Bronchial smooth muscle cell (primary cell): Measurements from ENCODE around the gene HTATSF1. TPM values are rescaled to one million over a fixed set of nuclear protein-coding genes. Genes with fewer than 3 reads are reported as not detected.

ENCODE experiments used
- total RNA-seq: library from RNA; depleted of rRNA; stranded (reverse); fragments of >200 nt; gene quantifications from 2 replicates; pipeline ENCODE4 v1.2.1, GENCODE V29; 2014

The HTATSF1 gene, protein sequence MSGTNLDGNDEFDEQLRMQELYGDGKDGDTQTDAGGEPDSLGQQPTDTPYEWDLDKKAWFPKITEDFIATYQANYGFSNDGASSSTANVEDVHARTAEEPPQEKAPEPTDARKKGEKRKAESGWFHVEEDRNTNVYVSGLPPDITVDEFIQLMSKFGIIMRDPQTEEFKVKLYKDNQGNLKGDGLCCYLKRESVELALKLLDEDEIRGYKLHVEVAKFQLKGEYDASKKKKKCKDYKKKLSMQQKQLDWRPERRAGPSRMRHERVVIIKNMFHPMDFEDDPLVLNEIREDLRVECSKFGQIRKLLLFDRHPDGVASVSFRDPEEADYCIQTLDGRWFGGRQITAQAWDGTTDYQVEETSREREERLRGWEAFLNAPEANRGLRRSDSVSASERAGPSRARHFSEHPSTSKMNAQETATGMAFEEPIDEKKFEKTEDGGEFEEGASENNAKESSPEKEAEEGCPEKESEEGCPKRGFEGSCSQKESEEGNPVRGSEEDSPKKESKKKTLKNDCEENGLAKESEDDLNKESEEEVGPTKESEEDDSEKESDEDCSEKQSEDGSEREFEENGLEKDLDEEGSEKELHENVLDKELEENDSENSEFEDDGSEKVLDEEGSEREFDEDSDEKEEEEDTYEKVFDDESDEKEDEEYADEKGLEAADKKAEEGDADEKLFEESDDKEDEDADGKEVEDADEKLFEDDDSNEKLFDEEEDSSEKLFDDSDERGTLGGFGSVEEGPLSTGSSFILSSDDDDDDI
- total RNA-seq = 30.7 and 31.5 TPM in 2 replicates

DNA sequence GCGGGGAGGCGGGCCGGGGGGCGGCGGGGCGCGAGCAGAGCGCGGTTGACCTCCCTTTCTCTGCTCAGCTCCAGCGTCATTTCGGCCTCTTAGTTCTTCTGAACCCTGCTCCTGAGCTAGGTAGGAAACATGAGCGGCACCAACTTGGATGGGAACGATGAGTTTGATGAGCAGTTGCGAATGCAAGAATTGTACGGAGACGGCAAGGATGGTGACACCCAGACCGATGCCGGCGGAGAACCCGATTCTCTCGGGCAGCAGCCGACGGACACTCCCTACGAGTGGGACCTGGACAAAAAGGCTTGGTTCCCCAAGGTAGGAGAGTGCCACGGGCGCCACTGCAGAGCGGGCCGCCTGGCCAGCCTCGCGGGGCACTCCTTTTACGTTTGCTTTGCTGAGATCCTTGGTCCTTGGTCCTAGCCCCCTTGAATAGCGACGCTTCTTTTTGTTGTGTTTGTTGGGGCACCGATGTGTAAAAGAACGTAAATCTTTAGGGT lies at the start of gene HTATSF1:
TSS of gene HTATSF1 (plus strand) at position 37 of the 497 bp plus-strand sequence. CDS start at position 130, 93 bp downstream.

DNA sequence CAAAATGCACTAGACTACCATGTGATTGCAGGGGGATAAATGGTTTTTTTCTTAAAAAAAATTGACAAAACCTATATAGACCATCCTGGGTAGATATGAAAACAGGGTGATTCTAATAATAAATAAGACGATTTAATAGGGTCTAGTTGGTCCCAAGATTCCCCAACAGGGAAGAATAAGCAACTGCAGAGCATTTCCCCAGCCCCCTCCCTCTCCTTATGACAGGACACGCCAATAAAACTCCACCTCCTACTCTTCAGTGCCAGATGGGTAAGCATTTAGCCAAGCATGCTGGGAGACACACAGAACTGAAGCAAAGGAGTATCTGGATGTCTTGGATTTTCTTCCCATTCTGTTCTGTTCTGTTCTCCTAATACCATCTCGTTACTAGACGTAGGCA lies 9.7 kb upstream of the HTATSF1 start, which contains the start of gene BRS3:
TSS of gene BRS3 (plus strand) at position 301 of the 400 bp plus-strand sequence. CDS start 168 bp downstream, outside the sequence.

DNA sequence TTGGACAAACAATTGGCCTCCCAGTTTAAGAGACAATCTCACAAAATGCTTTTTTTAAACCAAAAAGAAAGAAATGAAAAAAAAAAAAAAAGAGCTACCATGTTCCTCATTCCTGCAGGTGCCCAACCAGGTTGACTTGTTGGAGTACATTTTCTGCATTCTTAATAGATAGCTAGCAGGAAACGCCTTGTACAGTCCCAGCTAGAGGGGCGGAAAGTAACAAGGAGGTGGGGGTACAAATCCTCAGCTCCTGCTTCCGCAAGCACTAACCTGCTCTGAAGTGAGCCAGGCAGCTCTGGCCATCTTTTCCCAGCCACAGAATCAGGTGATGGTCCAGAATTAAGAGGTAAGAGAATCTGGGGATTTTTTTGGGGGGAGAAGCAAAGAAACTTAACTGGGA lies 34.6 kb downstream of the HTATSF1 start, which contains the start of gene VGLL1:
TSS of gene VGLL1 (plus strand) at position 265 of the 400 bp plus-strand sequence. CDS start 3,806 bp downstream, outside the sequence.

Other genes starting within 250 kb of the HTATSF1 start
- gene MAP7D3, start 246.2 kb upstream of the HTATSF1 start, total RNA-seq = 10.0 and 11.3 TPM in 2 replicates
- not detected in 2 replicates for gene ADGRG4, start 196.6 kb upstream of the HTATSF1 start, total RNA-seq
- gene BRS3, start 9.6 kb upstream of the HTATSF1 start, total RNA-seq = not detected in 2 replicates
- gene VGLL1, start 34.6 kb downstream of the HTATSF1 start, total RNA-seq = not detected in 2 replicates
- not detected in 2 replicates for gene CD40LG, start 150.6 kb downstream of the HTATSF1 start, total RNA-seq